SK-N-SH treated with all-trans-retinoic acid at 6 μM for 48 hours (cell line): ENCODE measurements around the gene MRGPRX3.

ENCODE experiments used
- ARNTL ChIP-seq: fragments of 450-650 bp; formaldehyde crosslinking; IDR thresholded peaks from 2 replicates; pipeline ENCODE4 v1.5.0; 2020; ENCODE audit warnings: low read depth, mild to moderate bottlenecking, moderate library complexity, borderline replicate concordance
- BACH2 ChIP-seq: fragments of 250-450 bp; sonication (Bioruptor Pico); IDR thresholded peaks from 2 replicates; pipeline ENCODE4 v1.9.0; 2021; ENCODE audit warnings: mild to moderate bottlenecking, borderline replicate concordance
- TF ChIP-seq, protein P1 (sequence below): fragments of 250-450 bp; sonication (Bioruptor Pico); IDR thresholded peaks from 2 replicates; pipeline ENCODE4 v1.5.1; 2020; ENCODE audit warnings: low read depth, mild to moderate bottlenecking, moderate library complexity

GRCh38 chr11:18145837-18146236 lies 13.5 kb downstream of the MRGPRX3 start:
- TF ChIP-seq BACH2 (CRISPR knock-in tag) (no peak), ARNTL (CRISPR knock-in tag) (no peak)
- TF ChIP-seq, protein P1, sequence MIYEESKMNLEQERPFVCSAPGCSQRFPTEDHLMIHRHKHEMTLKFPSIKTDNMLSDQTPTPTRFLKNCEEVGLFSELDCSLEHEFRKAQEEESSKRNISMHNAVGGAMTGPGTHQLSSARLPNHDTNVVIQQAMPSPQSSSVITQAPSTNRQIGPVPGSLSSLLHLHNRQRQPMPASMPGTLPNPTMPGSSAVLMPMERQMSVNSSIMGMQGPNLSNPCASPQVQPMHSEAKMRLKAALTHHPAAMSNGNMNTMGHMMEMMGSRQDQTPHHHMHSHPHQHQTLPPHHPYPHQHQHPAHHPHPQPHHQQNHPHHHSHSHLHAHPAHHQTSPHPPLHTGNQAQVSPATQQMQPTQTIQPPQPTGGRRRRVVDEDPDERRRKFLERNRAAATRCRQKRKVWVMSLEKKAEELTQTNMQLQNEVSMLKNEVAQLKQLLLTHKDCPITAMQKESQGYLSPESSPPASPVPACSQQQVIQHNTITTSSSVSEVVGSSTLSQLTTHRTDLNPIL (CRISPR knock-in tag), result no peak
